ENCODE data around the gene CFB.
"Not testable (repeated sequence)": the region's sequence is repeated elsewhere in the genome, so short reads cannot be mapped to it uniquely, and the experiment has no call there.

Gene CFB

GRCh38 chr6:31908255-31908654 lies 37.6 kb upstream of the CFB start:
- DNase-seq; intact Hi-C loops (cut with DNase I): not testable (repeated sequence)

- intact Hi-C loops (cut with DNase I): no loop called here
- no peak for DNase-seq
Observed at GRCh38 chr6:31908791-31909190, 37.1 kb upstream of the CFB start.

- DNase-seq; intact Hi-C loops (cut with DNase I): not testable (repeated sequence)
Observed at GRCh38 chr6:31909298-31909697, 36.6 kb upstream of the CFB start.

- DNase-seq: no peak
- intact Hi-C loops (cut with DNase I): no loop called here
Observed at GRCh38 chr6:31911826-31912585, 33.9 kb upstream of the CFB start.

GRCh38 chr6:31915351-31915750 lies 30.5 kb upstream of the CFB start:
- intact Hi-C loops (cut with DNase I): no loop called here

GRCh38 chr6:31915756-31916155 lies 30.1 kb upstream of the CFB start:
- intact Hi-C loops (cut with DNase I): no loop called here
- no peak for DNase-seq

More at GRCh38 chr6:31915351-31915750, 30.5 kb upstream of the CFB start:
- no peak for DNase-seq

- intact Hi-C loops (cut with DNase I): no loop called here
- DNase-seq: no peak
Observed at GRCh38 chr6:31918069-31918720, 27.7 kb upstream of the CFB start.

GRCh38 chr6:31919624-31920303 lies 26.1 kb upstream of the CFB start:
- no peak for DNase-seq
- intact Hi-C loops (cut with DNase I): no loop called here

GRCh38 chr6:31920811-31921210 lies 25.1 kb upstream of the CFB start:
- intact Hi-C loops (cut with DNase I): no loop called here
- no peak for DNase-seq

GRCh38 chr6:31922942-31923341 lies 23.0 kb upstream of the CFB start:
- DNase-seq: peak in 14 of 42 donors; percentile 10 to 61 (median 23)
- intact Hi-C loops (cut with DNase I): no loop called here

- intact Hi-C loops (cut with DNase I): no loop called here
- DNase-seq: no peak
Observed at GRCh38 chr6:31927242-31927862, 18.5 kb upstream of the CFB start, which contains the start of gene C2. C2 (plus strand) TSS chr6:31927717; CDS start chr6:31927753, 36 bp downstream.

- intact Hi-C loops (cut with DNase I): no loop called here
- DNase-seq: no peak
Observed at GRCh38 chr6:31927863-31928671, 17.8 kb upstream of the CFB start.

GRCh38 chr6:31928672-31928939 lies 17.3 kb upstream of the CFB start:
- intact Hi-C loops (cut with DNase I): no loop called here
- DNase-seq: no peak

- DNase-seq: no peak
- intact Hi-C loops (cut with DNase I): no loop called here
Observed at GRCh38 chr6:31930962-31931361, 14.9 kb upstream of the CFB start.

- intact Hi-C loops (cut with DNase I): not testable (repeated sequence)
Observed at GRCh38 chr6:31932137-31932536, 13.8 kb upstream of the CFB start.

GRCh38 chr6:31933537-31933936 lies 12.4 kb upstream of the CFB start:
- intact Hi-C loops (cut with DNase I): no loop called here
- DNase-seq: no peak

More at GRCh38 chr6:31932137-31932536, 13.8 kb upstream of the CFB start:
- not testable (repeated sequence) for DNase-seq

- no peak for DNase-seq
- intact Hi-C loops (cut with DNase I): no loop called here
Observed at GRCh38 chr6:31935021-31935420, 10.9 kb upstream of the CFB start.

GRCh38 chr6:31935823-31936222 lies 10.1 kb upstream of the CFB start:
- intact Hi-C loops (cut with DNase I): no loop called here
- no peak for DNase-seq

GRCh38 chr6:31940256-31940664 lies 5.6 kb upstream of the CFB start:
- intact Hi-C loops (cut with DNase I): no loop called here
- no peak for DNase-seq

All from head of caudate nucleus (tissue), 42 donors.